Left kidney (tissue), 2 donors: Measurements from ENCODE around the gene MORC1. TPM values are rescaled to one million over a fixed set of nuclear protein-coding genes. Genes with fewer than 3 reads are reported as not detected.
A peak's percentile ranks its signal among the peaks of the same experiment; 100 is the strongest.

Experiments
- DNase-seq: peaks from one replicate; pipeline ENCODE4 v3.0.0-alpha.2; 2013
- polyA plus RNA-seq: library from polyadenylated mRNA; unstranded; fragments of 120-200 nt; gene quantifications from one replicate; pipeline ENCODE4 v1.2.1, GENCODE V29; 2013; ENCODE audit not compliant: insufficient read length

The MORC1 gene
- polyA plus RNA-seq, 1 donor, result 0.57 TPM

- no peak for DNase-seq
Observed at GRCh38 chr3:109033000-109033660, 84.8 kb downstream of the MORC1 start.

DNA sequence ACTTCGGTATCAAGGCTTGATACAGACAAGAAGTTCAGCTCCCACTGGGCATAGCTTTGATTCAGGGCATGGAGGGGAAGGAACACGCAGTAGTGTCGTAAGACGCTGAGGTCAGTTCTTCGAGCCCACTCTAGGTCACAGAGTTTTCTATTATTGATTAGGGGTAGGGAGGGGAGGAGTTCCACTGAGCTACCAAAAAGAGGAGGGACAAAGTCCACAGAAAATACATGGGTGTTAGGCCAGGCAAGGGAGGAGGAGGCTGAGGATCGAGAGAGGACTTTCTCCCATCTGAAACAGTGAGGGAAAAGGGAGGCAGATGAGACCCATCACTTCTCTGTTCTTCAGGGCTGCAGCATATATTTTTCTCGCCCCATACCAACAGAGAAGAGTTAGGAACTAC lies 89.2 kb downstream of the MORC1 start:
- DNase-seq, result no peak

GRCh38 chr3:109026821-109027220 lies 91.1 kb downstream of the MORC1 start:
- DNase-seq, result no peak

DNA sequence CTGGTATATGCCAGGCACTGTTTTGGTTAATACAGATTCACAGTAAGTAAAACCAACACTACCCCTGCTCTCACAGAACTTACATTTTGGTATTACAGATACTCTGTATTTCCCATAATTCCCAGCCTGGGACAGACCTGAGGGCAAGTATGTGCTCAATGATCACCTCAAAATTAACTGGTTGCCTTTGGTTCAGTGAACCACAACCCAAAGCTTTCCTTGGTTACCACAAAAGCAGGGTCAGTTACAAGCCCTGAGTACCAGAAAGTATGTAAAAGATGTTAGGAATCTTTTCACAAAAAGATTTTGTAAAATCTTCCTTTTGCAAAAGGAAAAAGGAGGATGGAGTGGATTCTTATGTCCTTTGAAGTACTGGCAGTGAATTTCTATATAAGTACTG lies 92.0 kb downstream of the MORC1 start:
- DNase-seq, result no peak

GRCh38 chr3:109023656-109024254 lies 94.2 kb downstream of the MORC1 start:
- DNase-seq, result peak; percentile 61

DNA sequence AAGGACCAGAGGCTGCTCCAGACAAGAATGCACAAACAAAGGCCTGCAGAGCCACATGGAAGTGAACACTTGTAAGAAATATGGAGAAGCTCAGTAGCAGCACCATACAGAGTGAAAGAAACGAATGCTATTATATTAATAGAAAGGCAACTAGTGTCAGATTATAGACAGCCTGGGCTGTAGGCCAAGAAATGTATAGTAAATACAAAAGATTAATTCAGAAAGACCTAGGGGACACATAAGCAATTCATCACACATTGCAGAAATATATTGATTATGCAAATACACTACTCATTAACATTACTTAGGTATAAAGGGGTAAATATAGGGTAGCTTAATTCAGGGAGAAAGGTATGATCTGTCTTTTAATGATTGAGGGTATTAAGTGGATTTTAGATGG lies 94.8 kb downstream of the MORC1 start:
- DNase-seq, result no peak

- no peak for DNase-seq
Observed at GRCh38 chr3:109021556-109021955, 96.4 kb downstream of the MORC1 start.

GRCh38 chr3:109018828-109019227 lies 99.1 kb downstream of the MORC1 start:
- DNase-seq, result no peak

- no peak for DNase-seq
Observed at GRCh38 chr3:109005443-109005842, 112.5 kb downstream of the MORC1 start.

- no peak for DNase-seq
Observed at GRCh38 chr3:108998436-108998835, 119.5 kb downstream of the MORC1 start.

DNA sequence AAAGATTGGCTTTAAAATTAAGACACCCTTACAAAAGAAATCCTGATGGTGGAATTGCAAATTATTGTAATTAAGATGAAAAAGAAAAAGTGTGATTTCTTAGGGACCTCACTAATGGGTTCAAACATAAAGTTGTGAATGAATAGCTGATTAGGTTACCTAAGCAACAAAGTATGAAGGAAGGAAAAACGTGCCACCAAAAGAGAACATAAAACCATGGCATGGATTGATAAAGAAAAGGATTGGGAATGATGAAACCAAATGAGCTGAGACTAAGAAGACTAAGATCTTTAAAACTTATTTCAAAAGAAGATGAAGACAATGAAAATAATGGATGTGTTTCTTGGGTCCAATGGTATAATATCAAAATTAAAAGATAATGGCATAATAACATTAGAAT lies 132.1 kb downstream of the MORC1 start:
- no peak for DNase-seq

DNA sequence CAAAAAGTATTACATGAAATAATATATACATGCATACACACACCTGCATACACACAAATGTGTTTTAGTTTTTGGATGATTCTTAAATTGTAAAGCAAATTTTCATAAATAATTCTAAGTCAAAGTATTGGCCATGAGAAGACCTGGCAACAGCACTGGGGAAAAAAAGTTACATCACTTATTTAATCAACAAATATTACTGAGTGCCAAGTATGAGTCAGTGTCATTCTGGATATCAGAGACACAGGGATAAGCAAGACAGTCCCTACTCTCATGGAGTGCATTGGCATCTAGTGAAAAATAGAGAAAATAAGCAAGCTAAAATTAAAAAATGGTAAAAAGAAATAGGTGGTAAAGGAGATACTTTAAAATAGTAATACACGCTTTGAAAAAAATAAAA lies 134.9 kb downstream of the MORC1 start:
- DNase-seq, result no peak

- DNase-seq, result no peak
Observed at GRCh38 chr3:108976058-108976457, 141.9 kb downstream of the MORC1 start.

DNA sequence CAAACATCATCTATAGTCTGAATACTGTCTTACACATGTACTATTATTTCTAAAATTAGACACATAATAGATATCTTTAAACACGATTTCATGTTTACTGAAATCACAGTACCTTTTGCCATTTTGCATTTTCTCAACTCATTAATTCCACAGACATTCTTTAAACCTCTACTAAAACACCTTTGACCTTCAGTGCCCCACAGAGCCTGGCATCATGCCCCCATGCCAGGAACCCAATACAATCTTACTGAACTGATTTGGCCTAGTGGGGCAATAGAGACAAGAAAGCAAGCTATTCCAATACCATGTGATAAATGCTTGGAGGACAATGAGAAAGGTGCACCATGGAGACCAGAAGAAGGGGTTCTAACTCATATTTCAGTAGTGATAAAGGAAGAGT lies 144.9 kb downstream of the MORC1 start:
- no peak for DNase-seq

DNA sequence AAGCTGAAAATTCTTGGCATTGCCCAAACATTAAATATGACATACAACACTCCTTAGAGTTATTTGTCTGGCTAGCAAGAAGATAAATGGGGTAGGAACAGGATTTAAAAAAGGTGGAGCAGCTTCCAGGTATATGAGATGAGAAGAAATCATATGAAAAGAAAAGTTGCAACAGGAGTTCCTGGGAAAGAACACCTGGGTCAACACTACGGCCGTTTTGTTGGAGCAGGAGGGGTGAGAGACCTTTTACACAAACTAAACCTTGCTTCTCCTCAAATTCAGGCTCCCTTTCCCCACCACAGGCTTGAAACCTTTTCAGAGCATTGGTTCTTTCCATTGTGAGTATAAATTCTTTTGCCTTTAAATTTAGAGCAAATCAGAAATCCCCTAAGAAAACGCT lies 145.5 kb downstream of the MORC1 start:
- no peak for DNase-seq

DNA sequence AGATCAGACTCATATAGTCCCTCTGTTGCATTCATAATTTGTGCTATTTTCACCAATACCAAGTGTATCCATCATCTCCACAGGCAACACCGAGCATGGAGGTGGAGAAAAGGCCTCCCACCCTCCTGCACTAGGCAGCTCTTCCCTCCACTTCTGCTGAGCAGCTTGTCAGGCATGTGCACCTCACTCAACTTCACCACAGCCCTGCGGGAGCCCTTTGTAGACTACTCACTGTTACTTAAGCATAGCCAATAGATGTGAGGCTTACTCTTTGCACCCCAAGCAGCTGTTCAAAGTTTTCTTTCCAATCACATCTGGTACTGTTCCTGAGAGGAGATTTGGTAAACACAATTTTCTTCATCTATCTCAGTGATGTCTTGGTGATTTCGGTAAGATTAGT lies 147.4 kb downstream of the MORC1 start:
- DNase-seq, result no peak

- DNase-seq, result no peak
Observed at GRCh38 chr3:108966773-108967172, 151.2 kb downstream of the MORC1 start.

DNA sequence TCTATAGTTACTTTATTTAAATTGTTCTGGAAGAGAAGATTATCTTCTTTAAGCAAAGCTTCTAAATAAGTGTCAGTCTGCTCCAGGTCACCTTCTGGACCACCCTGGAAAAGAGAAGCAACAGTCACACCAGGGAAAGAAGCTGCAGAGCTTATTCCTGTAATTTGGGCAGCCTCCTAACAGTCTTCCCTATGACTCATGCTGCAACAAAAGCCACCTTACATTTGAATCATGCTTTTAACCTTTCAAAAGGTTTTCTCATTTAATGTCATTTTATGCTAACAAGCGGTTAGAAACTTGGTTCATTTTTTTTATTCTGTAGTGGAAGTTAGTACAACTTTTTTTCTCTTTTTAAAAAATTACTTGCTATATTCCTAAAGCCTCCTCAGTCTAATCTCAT lies 158.9 kb downstream of the MORC1 start:
- no peak for DNase-seq

DNA sequence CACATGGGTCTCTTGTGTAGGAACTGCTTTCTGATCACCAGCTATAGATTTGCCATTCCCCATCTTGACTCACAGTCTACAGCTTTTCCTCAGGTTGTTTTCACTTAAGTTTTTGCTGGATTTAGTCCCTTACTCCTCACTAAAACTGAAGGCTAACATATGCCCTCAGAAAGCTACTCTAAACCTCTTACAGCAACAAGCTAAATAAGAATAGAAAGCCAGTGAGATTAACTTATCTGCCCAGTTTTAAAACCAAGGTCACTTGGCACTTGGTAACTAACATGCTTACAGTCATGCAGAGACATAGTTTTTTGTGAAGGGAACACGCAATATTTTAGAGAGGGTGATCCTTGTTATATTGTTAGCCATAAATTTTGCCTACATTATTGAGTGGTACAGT lies 164.2 kb downstream of the MORC1 start, which contains the start of gene GUCA1C:
Gene GUCA1C (minus strand): TSS at position 180 of the 400 bp plus-strand sequence. CDS start 117 bp downstream, at position 63.
- no peak for DNase-seq

- DNase-seq, result no peak
Observed at GRCh38 chr3:108953210-108953609, 164.7 kb downstream of the MORC1 start.

DNA sequence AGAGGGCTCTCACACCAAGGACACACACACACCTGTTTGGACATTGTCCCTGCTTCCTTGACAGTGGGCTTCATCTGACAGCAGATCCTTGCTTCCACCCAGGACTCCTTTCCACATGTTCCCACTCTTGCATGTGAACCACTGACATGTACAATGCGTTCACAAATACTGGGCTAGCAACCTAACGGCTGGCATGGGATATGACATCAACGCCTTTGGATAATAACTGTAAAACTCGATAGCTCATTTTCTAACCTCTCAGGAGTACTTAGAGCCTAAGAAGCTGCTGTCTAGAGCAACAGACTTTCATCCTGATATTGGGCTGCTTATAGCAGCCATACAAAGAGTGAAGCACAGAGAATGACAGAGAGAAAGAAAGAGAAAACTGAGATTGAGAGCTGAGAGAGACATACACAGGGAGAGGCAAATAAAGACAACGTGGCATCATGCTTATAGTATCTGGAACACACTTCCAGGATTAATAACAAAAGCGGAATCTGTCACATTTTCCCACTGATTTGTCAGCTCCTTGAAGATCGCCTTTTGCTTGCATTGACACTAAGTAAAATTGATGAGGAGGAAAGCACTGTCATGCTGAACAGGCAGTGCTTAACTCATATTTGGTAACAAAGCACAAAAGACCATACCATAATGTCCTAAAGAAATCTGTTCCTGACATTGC lies 166.0 kb downstream of the MORC1 start:
- no peak for DNase-seq

- no peak for DNase-seq
Observed at GRCh38 chr3:108947855-108948254, 170.1 kb downstream of the MORC1 start.
